Measurements from ENCODE around the gene GALNT18.

Gene GALNT18

DNA sequence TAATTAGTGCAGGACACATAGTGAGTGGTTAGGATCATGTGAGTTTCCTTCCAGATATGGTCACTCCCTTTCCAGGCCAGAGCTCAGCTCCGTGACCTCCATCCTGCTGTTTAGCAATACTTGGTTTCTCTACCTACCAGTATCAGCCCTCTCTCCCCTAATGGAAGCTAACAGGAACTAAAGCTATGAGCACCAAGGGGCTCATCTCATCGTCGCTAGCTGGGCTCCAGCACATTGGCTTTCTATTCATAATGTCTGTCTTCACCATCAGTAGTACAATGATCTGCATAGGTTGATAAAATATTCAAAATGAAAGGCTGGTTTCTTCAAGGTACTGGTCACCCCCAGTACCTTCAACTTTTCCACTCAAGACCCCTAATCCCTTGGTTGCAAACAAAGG lies 2.4 kb upstream of the GALNT18 start:
- DNase-seq: no peak

GRCh38 chr11:11622772-11623171 lies 967 bp upstream of the GALNT18 start:
- DNase-seq: no peak

DNA sequence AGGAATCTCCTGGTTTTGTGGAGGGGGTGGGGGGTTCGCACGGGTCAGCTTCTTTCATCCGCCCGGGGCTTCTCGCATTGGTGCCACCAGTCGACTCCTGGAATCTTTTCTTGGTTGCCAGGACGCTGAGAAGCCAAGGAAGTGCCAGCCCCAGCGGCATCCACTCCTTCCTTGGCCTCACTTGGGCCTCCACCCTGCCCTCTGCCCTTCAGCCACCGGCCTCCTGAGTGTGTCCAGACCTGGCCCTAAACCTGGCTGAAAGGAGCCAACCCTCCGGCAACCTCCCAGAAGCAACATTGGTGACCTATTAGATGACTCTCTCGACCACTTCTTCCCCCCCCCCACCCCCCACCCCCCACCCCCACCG lies 518 bp upstream of the GALNT18 start:
- no peak for DNase-seq

GRCh38 chr11:11620921-11621572 lies 758 bp downstream of the GALNT18 start:
- no peak for DNase-seq

- no peak for DNase-seq
These were observed 1.5 kb downstream of the GALNT18 start for GRCh38 chr11:11620173-11620920.

DNA sequence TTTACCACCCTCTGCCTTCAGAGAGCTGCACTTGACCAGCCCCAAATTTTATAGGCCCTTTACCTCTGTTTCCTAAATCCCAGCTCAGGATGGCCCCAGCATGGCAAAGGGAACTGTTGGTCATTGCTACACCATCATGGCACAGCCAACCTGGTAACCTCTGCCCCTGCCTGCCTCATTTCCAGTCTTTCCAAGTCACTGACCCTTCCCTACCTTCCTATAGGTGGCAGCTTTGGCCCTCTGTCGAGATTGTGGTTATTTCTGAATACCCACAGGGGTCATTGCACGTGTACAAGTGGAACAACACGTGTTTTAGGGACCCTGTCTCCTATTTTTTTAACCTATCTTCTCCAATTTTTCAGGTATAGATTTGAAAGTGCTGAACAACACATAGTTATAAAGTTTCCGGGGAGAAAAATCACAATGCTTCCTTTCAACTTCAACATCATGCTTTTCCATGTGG lies 2.8 kb downstream of the GALNT18 start:
- no peak for DNase-seq

DNA sequence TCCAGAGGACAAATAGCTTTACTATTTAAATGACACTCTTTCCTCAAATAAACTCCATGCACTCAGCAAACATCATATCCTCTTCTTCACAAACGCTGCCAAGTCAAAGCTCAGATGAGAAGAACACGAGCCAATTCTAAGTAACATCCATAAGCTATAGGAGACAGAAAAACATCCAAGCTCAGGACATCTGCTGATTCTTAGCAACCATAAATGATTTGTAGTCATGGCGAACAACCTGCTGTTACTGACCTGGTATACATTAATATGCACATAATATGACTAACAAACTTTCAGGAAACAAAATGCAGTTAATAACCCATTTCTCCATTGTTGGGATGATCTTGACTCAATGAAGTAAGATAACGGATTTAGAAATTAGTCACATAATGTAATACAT lies 6.7 kb downstream of the GALNT18 start:
- DNase-seq: no peak

- no peak for DNase-seq
These were observed 9.4 kb downstream of the GALNT18 start for GRCh38 chr11:11612439-11612838.

GRCh38 chr11:11611381-11611780 lies 10.4 kb downstream of the GALNT18 start:
- no peak for DNase-seq

GRCh38 chr11:11608783-11609232 lies 13.0 kb downstream of the GALNT18 start:
- DNase-seq: no peak

DNA sequence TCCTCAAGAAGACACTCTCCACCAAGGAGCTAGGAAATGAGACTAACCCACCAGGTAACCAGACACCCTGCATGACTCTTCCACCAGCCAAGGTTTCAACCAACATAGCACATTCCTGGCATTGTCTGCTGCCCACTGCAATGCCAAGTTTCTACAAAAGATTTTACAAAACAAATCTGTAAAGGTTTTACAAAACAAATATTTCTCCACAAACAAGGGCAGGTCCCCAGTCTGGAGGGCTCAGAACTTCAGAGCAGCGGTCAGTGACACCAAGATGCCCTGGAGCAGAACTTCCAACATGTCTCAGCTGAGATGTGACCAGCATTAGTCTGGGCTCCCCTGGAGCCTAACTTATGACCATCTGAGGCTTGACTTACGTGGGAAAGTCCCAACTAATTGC lies 14.0 kb downstream of the GALNT18 start:
- DNase-seq: no peak

DNA sequence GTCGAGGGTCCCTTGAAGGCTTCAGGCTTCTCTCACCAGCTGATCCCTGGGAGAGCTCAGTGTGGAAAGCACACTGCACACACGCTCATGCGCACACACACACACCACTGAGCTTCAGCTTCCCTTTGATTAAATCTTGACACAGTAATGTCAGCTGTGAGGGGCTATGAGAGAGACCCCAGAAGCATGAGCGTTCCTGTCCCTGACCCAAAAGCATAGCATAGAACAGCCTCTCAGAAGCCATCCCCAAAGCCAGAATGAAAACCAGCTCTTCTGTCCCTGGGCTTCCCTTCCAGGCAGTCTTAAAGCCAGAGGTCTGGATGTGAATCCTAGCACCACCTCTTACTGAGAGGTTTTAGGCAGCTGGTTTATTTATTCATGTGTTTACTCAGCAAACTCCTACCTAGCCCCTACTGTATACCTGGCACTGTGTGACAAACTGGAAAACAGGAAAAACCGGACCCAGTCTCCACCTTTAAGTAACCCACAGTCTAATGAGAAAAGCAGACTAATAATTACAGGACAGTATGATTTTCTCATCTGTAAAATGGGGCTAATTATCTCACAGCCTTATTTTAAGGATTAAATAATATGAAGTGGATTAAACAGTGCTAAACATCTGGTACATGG lies 15.9 kb downstream of the GALNT18 start:
- no peak for DNase-seq

DNA sequence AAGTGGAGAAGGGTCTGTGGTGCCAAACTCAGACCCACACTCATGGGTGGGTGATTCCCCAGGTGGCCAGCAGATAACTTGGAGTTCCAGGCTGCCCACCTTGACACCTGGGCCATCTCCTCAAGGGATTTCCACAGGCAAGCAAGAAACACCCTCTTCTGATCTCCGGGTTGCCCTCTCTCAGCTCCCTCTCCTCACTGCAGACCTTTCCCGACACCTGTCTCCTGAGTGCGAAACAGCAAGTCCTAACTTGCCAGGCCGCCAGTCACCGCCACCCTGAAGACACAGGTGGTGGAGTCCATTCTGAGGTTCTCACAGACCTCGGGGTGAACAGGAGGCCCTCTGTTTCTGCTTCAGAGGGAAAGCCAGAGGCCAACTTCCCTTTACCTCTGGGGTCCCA lies 16.6 kb downstream of the GALNT18 start:
- no peak for DNase-seq

DNA sequence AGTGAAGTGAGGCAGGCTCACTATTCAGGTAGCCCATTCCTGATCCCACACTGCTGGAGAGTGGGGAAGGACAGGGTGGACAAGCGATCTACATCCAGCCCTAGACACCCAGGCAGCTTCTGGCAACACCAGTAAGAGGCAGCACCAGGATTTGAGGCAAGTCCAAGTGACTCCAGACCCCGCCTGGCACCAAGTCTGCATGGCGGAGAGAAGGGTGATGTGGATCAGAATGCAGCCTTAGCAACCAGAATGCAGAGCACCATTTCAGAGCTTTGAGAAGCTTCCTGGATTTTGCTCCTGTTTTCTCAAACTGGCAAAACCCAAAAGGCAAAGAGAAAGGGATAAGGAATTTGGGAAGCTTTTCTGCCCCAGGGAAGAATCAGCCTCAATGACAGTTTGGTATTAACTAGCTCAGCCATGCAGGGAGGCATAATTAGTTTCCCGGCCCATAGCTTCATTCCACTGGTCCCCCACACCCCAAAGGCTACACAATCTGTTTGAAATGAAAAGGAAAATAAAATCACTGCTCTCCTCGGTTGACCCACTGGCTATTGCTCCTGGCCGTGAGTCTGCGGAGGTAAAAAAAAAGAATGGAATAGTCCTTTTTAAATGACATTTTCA lies 17.3 kb downstream of the GALNT18 start:
- no peak for DNase-seq

- DNase-seq: no peak
These were observed 19.8 kb downstream of the GALNT18 start for GRCh38 chr11:11602011-11602410.

- DNase-seq: no peak
These were observed 21.5 kb downstream of the GALNT18 start for GRCh38 chr11:11600288-11600687.

- no peak for DNase-seq
These were observed 23.6 kb downstream of the GALNT18 start for GRCh38 chr11:11598243-11598642.

DNA sequence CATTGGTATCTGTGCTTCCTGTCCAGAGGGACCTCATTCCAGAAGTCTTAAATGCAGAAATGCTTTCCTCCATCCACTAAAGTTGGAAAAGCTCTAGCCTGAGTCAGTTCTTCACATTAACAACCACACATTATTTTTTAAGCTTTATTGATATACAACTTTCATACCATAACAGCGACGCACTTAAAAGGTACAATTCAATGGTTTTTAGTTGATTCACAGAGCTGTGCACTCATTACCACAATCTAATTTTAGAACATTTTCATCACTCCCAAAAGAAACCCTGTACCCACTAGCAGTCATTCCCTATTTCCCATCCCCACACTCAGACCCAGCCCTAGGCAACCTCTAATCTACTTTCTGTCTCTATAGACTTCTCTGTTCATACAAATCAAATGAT lies 27.6 kb downstream of the GALNT18 start:
- no peak for DNase-seq

GRCh38 chr11:11592146-11592684 lies 29.6 kb downstream of the GALNT18 start:
- DNase-seq: no peak

DNA sequence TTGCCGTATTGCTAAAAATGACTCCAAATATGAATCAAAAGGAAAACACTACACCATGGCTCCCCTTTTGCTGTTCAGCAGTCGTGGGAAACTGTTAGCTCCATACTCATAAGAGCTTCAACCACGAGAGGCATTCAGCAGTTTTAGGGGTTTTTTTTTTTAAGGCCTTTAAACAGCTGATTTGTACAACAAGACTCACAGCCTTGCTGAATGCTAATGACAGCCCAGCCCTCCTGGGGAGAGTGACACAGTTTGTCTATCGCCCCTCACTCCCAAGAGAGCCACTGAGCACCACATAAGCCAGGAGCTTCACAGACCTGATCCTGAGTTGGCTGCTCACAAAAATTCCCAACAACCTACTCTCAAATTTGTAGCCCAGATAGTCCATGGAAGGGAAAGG lies 32.4 kb downstream of the GALNT18 start:
- no peak for DNase-seq

DNA sequence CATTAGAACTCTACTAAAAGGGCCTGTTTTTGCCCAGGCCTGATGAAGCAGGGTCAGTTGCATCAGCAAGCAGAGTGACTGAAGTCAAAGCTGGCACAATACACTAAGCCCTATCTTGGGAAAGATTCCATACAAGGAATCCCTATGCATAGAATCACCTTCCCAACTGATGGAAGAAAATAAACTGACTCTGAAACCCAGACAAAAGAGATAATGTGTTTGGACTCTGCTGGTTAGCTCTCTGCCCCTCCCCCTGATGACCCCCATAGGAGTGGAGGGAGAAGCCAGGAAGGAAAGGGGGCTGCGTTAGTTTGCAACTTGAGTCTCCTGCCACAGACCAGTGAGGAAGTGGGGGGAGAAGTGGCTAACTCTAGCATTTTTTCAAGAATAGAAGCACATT lies 32.9 kb downstream of the GALNT18 start:
- DNase-seq: no peak

GRCh38 chr11:11588243-11588642 lies 33.6 kb downstream of the GALNT18 start:
- no peak for DNase-seq

- DNase-seq: no peak
These were observed 34.7 kb downstream of the GALNT18 start for GRCh38 chr11:11587122-11587521.
